WTC11 (cell line): ENCODE data around the gene FEM1B. TPM values are rescaled to one million over a fixed set of nuclear protein-coding genes. Genes with fewer than 3 reads are reported as not detected.

Experiments used
- ATAC-seq: fragments of 200-7000 bp; cut with Tn5 transposase; 2 replicates; pipeline ENCODE4 v1.10.0; 2021; ENCODE audit warnings: mild to moderate bottlenecking, moderate library complexity
- CTCF ChIA-PET: fragments of 300-600 bp; sonication (Branson Sonifier 250); formaldehyde crosslinking; loops from one replicate; lab custom pipeline; 2021; ENCODE audit warnings: antibody characterized with exemption; lab: Charles Lee
- POLR2A ChIA-PET: fragments of 350-600 bp; sonication (Branson Sonifier 250); formaldehyde crosslinking; loops from one replicate; lab custom pipeline; 2021; ENCODE audit warnings: antibody characterized with exemption; lab: Charles Lee
- DNase-seq: peaks from one replicate; pipeline ENCODE4 v3.0.0; 2021; ENCODE audit warnings: low spot score
- H3K27ac Mint-ChIP-seq: 2 replicates; pipeline ENCODE4 v1.8.0; 2021; ENCODE audit warnings: mixed read lengths
- H3K27me3 Mint-ChIP-seq: 2 replicates; pipeline ENCODE4 v1.8.0; 2021; ENCODE audit warnings: low read depth, mild to moderate bottlenecking, moderate library complexity, mixed read lengths
- H3K36me3 Mint-ChIP-seq: 2 replicates; pipeline ENCODE4 v1.8.0; 2021; ENCODE audit warnings: mixed read lengths
- H3K4me1 Mint-ChIP-seq: 2 replicates; pipeline ENCODE4 v1.8.0; 2022; ENCODE audit warnings: mixed read lengths
- H3K4me3 Mint-ChIP-seq: 2 replicates; pipeline ENCODE4 v1.8.0; 2021; ENCODE audit warnings: mild to moderate bottlenecking, moderate library complexity, mixed read lengths
- H3K9me3 Mint-ChIP-seq: 2 replicates; pipeline ENCODE4 v1.8.0; 2021; ENCODE audit warnings: mixed read lengths
- CREB1 ChIP-seq: sonication (generic); formaldehyde crosslinking; IDR thresholded peaks from 2 replicates; pipeline ENCODE4 v1.8.0; 2023; ENCODE audit warnings: mild to moderate bottlenecking, missing genetic modification reagents
- EMX1 ChIP-seq: fragments of 250-450 bp; sonication (Bioruptor Pico); IDR thresholded peaks from 2 replicates; pipeline ENCODE4 v1.8.0; 2021; ENCODE audit warnings: mild to moderate bottlenecking
- ETV6 ChIP-seq: sonication (generic); formaldehyde crosslinking; IDR thresholded peaks from 2 replicates; pipeline ENCODE4 v1.8.1; 2022; ENCODE audit warnings: mild to moderate bottlenecking, missing genetic modification reagents
- FOXK1 ChIP-seq: sonication (generic); formaldehyde crosslinking; IDR thresholded peaks from 2 replicates; pipeline ENCODE4 v1.8.0; 2022; ENCODE audit warnings: mild to moderate bottlenecking, moderate library complexity, missing genetic modification reagents
- GRHL2 ChIP-seq: fragments of 250-450 bp; sonication (Bioruptor Pico); IDR thresholded peaks from 2 replicates; pipeline ENCODE4 v1.8.0; 2022; ENCODE audit warnings: mild to moderate bottlenecking, moderate library complexity; ENCODE audit not compliant: insufficient replicate concordance, severe bottlenecking
- JAZF1 ChIP-seq: fragments of 250-450 bp; sonication (Bioruptor Pico); IDR thresholded peaks from 2 replicates; pipeline ENCODE4 v1.9.0; 2021; ENCODE audit warnings: moderate library complexity, mild to moderate bottlenecking, inconsistent platforms
- JUN ChIP-seq: sonication (generic); formaldehyde crosslinking; IDR thresholded peaks from 2 replicates; pipeline ENCODE4 v1.8.0; 2023; ENCODE audit warnings: mild to moderate bottlenecking, missing genetic modification reagents
- MLX ChIP-seq: sonication (generic); formaldehyde crosslinking; IDR thresholded peaks from 2 replicates; pipeline ENCODE4 v1.8.1; 2023; ENCODE audit warnings: mild to moderate bottlenecking, missing genetic modification reagents, moderate library complexity
- NFATC4 ChIP-seq: fragments of 250-450 bp; sonication (Bioruptor Pico); IDR thresholded peaks from 2 replicates; pipeline ENCODE4 v1.9.0; 2021; ENCODE audit warnings: mild to moderate bottlenecking
- PRRX2 ChIP-seq: fragments of 250-450 bp; sonication (Bioruptor Pico); IDR thresholded peaks from 2 replicates; pipeline ENCODE4 v1.8.0; 2021; ENCODE audit warnings: mild to moderate bottlenecking
- TP53 ChIP-seq: sonication (generic); formaldehyde crosslinking; IDR thresholded peaks from 2 replicates; pipeline ENCODE4 v1.8.1; 2023; ENCODE audit warnings: mild to moderate bottlenecking, missing genetic modification reagents
- ZBTB43 ChIP-seq: sonication (generic); formaldehyde crosslinking; IDR thresholded peaks from 2 replicates; pipeline ENCODE4 v1.8.1; 2023; ENCODE audit warnings: mild to moderate bottlenecking, missing genetic modification reagents
- ZNF396 ChIP-seq: fragments of 250-450 bp; sonication (Bioruptor Pico); IDR thresholded peaks from 2 replicates; pipeline ENCODE4 v1.8.0; 2021; ENCODE audit warnings: mild to moderate bottlenecking, moderate library complexity, borderline replicate concordance
- ZNF423 ChIP-seq: fragments of 250-450 bp; sonication (Bioruptor Pico); IDR thresholded peaks from 2 replicates; pipeline ENCODE4 v2.1.2; 2022; ENCODE audit warnings: mild to moderate bottlenecking, moderate library complexity
- total RNA-seq: library from RNA; stranded (reverse); gene quantifications from 3 replicates; pipeline ENCODE4 v1.2.3, GENCODE V29; 2021
- TF ChIP-seq, protein P1 (sequence below): fragments of 250-450 bp; sonication (Bioruptor Pico); IDR thresholded peaks from 2 replicates; pipeline ENCODE4 v1.9.0; 2021; ENCODE audit warnings: moderate library complexity, mild to moderate bottlenecking, inconsistent platforms, borderline replicate concordance
- TF ChIP-seq, protein P2 (sequence below): fragments of 250-450 bp; sonication (Bioruptor Pico); IDR thresholded peaks from 2 replicates; pipeline ENCODE4 v2.1.2; 2022; ENCODE audit warnings: mild to moderate bottlenecking, moderate library complexity
- TF ChIP-seq, protein P3 (sequence below): sonication (generic); formaldehyde crosslinking; IDR thresholded peaks from 2 replicates; pipeline ENCODE4 v1.8.0; 2022; ENCODE audit warnings: missing genetic modification reagents

Gene FEM1B
- total RNA-seq, 1 experiment from 2014 or later = 64.8 TPM

- TF ChIP-seq, protein P1, sequence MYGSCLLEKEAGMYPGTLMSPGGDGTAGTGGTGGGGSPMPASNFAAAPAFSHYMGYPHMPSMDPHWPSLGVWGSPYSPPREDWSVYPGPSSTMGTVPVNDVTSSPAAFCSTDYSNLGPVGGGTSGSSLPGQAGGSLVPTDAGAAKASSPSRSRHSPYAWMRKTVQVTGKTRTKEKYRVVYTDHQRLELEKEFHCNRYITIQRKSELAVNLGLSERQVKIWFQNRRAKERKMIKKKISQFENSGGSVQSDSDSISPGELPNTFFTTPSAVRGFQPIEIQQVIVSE = no peak
- TF ChIP-seq GRHL2 (no peak), ZNF396 (no peak), ZBTB43 (CRISPR knock-in tag) (no peak), CREB1 (CRISPR knock-in tag) (peak; percentile 65; the same call in 1 of the 2 replicates), TP53 (CRISPR knock-in tag) (peak; percentile 94), PRRX2 (CRISPR knock-in tag) (no peak)
Measured at GRCh38 chr15:68229386-68230156, 48.0 kb upstream of the FEM1B start, which contains the start of gene CLN6 (continued).

- ChIA-PET POLR2A (interaction anchor here (2.0 kb wide), 1 partner anchor 27 kb away, joined by 8 read pairs; no protein-coding TSS in a partner anchor), CTCF (interaction anchor here (0.8 to 6.9 kb wide), 5 partner anchors 19 to 76 kb away, joined by 3 to 33 read pairs (median 7); no protein-coding TSS in a partner anchor)
- Mint-ChIP-seq H3K4me1 (peaks cover 31% of the 10 kb centered on the region), H3K36me3 (no peaks in the 10 kb centered on the region), H3K27me3 (peaks cover 14% of the 10 kb centered on the region), H3K4me3 (peak overlapping the region; percentile 84), H3K9me3 (no peaks in the 10 kb centered on the region), H3K27ac (peak overlapping the region; percentile 85)
- no peak for ATAC-seq
- no peak for DNase-seq
- TF ChIP-seq ZNF423 (CRISPR knock-in tag) = no peak
- TF ChIP-seq, protein P2, sequence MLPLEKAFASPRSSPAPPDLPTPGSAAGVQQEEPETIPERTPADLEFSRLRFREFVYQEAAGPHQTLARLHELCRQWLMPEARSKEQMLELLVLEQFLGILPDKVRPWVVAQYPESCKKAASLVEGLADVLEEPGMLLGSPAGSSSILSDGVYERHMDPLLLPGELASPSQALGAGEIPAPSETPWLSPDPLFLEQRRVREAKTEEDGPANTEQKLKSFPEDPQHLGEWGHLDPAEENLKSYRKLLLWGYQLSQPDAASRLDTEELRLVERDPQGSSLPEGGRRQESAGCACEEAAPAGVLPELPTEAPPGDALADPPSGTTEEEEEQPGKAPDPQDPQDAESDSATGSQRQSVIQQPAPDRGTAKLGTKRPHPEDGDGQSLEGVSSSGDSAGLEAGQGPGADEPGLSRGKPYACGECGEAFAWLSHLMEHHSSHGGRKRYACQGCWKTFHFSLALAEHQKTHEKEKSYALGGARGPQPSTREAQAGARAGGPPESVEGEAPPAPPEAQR = no peak
- TF ChIP-seq PRRX2 (CRISPR knock-in tag) = no peak
Measured at GRCh38 chr15:68230157-68231100, 47.1 kb upstream of the FEM1B start.

GRCh38 chr15:68231102-68231818 is 46.3 kb upstream of the FEM1B start:
- H3K9me3 Mint-ChIP-seq = no peaks in the 10 kb centered on the region
- DNase-seq = no peak
- H3K4me3 Mint-ChIP-seq = peak overlapping the region; percentile 84; the same call in 1 of the 2 replicates
- TF ChIP-seq, protein P3, sequence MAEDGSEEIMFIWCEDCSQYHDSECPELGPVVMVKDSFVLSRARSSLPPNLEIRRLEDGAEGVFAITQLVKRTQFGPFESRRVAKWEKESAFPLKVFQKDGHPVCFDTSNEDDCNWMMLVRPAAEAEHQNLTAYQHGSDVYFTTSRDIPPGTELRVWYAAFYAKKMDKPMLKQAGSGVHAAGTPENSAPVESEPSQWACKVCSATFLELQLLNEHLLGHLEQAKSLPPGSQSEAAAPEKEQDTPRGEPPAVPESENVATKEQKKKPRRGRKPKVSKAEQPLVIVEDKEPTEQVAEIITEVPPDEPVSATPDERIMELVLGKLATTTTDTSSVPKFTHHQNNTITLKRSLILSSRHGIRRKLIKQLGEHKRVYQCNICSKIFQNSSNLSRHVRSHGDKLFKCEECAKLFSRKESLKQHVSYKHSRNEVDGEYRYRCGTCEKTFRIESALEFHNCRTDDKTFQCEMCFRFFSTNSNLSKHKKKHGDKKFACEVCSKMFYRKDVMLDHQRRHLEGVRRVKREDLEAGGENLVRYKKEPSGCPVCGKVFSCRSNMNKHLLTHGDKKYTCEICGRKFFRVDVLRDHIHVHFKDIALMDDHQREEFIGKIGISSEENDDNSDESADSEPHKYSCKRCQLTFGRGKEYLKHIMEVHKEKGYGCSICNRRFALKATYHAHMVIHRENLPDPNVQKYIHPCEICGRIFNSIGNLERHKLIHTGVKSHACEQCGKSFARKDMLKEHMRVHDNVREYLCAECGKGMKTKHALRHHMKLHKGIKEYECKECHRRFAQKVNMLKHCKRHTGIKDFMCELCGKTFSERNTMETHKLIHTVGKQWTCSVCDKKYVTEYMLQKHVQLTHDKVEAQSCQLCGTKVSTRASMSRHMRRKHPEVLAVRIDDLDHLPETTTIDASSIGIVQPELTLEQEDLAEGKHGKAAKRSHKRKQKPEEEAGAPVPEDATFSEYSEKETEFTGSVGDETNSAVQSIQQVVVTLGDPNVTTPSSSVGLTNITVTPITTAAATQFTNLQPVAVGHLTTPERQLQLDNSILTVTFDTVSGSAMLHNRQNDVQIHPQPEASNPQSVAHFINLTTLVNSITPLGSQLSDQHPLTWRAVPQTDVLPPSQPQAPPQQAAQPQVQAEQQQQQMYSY (CRISPR knock-in tag) = no peak
- TF ChIP-seq EMX1 (CRISPR knock-in tag) = no peak
- TF ChIP-seq JUN (CRISPR knock-in tag) = no peak
- TF ChIP-seq ETV6 (CRISPR knock-in tag) = no peak
- TF ChIP-seq TP53 (CRISPR knock-in tag) = no peak
- TF ChIP-seq NFATC4 (CRISPR knock-in tag) = no peak
- TF ChIP-seq, protein P2 = no peak
- no peak for TF ChIP-seq JAZF1 (CRISPR knock-in tag)
- no peak for TF ChIP-seq FOXK1 (CRISPR knock-in tag)
- TF ChIP-seq MLX (CRISPR knock-in tag) = no peak

More at GRCh38 chr15:68231102-68231818, 46.3 kb upstream of the FEM1B start:
- POLR2A ChIA-PET = no interaction called here
- Mint-ChIP-seq H3K27me3 (peaks cover 14% of the 10 kb centered on the region), H3K27ac (no peak overlapping the region), H3K36me3 (no peaks in the 10 kb centered on the region), H3K4me1 (peaks cover 31% of the 10 kb centered on the region)
- CTCF ChIA-PET = interaction anchor here (0.8 to 2.1 kb wide), 3 partner anchors 75 to 85 kb away, joined by 3 to 7 read pairs (median 3); no protein-coding TSS in a partner anchor
- ATAC-seq = no peak
